Gastrocnemius medialis (tissue), 4 donors: Measurements from ENCODE around the gene NEDD4L. TPM values are rescaled to one million over a fixed set of nuclear protein-coding genes. Genes with fewer than 3 reads are reported as not detected.

Source experiments
- ATAC-seq, 2 donors: fragments of 150-250 bp; one replicate each; pipeline ENCODE4 v1.9.1; 2016
- DNase-seq, 2 donors: peaks; one replicate each; pipeline ENCODE4 v3.0.0-alpha.2; 2019
- H3K27ac ChIP-seq, 4 donors: fragments of 200-600 bp; sonication (generic); 1 replicate in 1 of 4; 2 replicates in 3 of 4; pipeline ENCODE4 v1.5.1; 2016 to 2018; ENCODE audit warnings: mild to moderate bottlenecking in 2 of 4, moderate library complexity in 1 of 4
- H3K27me3 ChIP-seq, 3 donors: fragments of 200-600 bp; sonication (generic) in 2 of 3; 1 replicate in 1 of 3; 2 replicates in 2 of 3; pipeline versions ENCODE4 v1.5.1 to v1.6.0; 2016 to 2019; ENCODE audit warnings: mild to moderate bottlenecking in 1 of 3, moderate library complexity in 1 of 3
- H3K36me3 ChIP-seq, 2 donors: fragments of 200-600 bp; sonication (generic) in 1 of 2; one replicate each; pipeline ENCODE4 v1.5.1; 2017 to 2018
- H3K4me1 ChIP-seq, 2 donors: fragments of 200-600 bp; sonication (generic) in 1 of 2; one replicate each; pipeline ENCODE4 v1.5.1; 2016 to 2017; ENCODE audit warnings: mild to moderate bottlenecking in 2 of 2
- H3K4me3 ChIP-seq, 4 donors: fragments of 200-600 bp; sonication (generic) in 3 of 4; 1 replicate in 1 of 4; 2 replicates in 3 of 4; pipeline ENCODE4 v1.5.1; 2016 to 2019; ENCODE audit warnings: mild to moderate bottlenecking in 2 of 4
- H3K9me3 ChIP-seq, 3 donors: fragments of 200-600 bp; sonication (generic) in 2 of 3; 1 replicate in 1 of 3; 2 replicates in 2 of 3; pipeline ENCODE4 v1.5.1; 2016 to 2019
- POLR2A ChIP-seq, 2 donors: fragments of 450-650 bp; IDR thresholded peaks; one replicate each; pipeline ENCODE4 v1.6.1; 2017; ENCODE audit warnings: antibody characterized with exemption in 2 of 2, mild to moderate bottlenecking in 2 of 2, moderate library complexity in 2 of 2
- in situ Hi-C, 4 donors: fragments of 200-750 bp; cut with MboI; loops; one replicate each; pipeline versions ENCODE4 v1.15.0 to v1.8.0; 2017; ENCODE audit warnings: low sequenced_read_pairs in 4 of 4
- intact Hi-C: fragments of 100-400 bp; cut with DNase I; formaldehyde crosslinking; loops from one replicate; pipeline ENCODE4 v1.15.1; 2023; ENCODE audit warnings: low total_unique reads
- total RNA-seq, 4 donors: library from RNA; depleted of rRNA; stranded (reverse); fragments of >200 nt; gene quantifications; one replicate each; pipeline versions ENCODE4 v1.1.0 to v1.2.3, GENCODE V29; 2016
- TF ChIP-seq, protein P1 (sequence below), 5 experiments: fragments of 450-650 bp in 3 of 5; fragments of 200-600 bp in 2 of 5; sonication (generic) in 2 of 5; IDR thresholded peaks in 4 of 5; conservative IDR thresholded peaks in 1 of 5; 1 replicate in 4 of 5; 2 replicates in 1 of 5; pipeline ENCODE4 v1.5.1; 2016 to 2019; ENCODE audit warnings: antibody characterized with exemption in 5 of 5, mild to moderate bottlenecking in 3 of 5, moderate library complexity in 3 of 5

Gene NEDD4L
- total RNA-seq, 4 donors from 2014 or later: 27.4 to 81.5 (median 51.5) TPM

DNA sequence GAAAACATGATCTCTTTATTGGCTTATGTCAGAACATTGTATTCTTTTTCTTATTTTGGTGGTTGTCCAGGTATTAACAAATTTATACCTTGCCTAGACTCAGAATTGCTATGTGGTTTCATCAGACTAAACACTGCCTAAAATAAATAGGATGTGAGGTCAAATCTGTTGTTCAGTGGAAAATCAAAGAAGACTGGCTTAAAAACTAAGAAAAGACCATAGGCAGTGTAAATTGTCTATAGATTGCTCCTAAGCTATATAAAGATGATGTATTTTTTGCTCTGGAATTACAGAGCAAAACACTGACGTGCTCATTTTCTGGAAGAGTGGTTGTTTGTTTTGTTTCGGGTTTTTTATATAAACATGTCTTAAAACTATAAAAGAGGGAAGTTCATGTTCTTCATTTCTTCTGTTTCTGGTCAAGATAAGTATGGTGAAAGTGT, 318.8 kb downstream of the NEDD4L start:
- H3K27ac ChIP-seq: peak overlapping the region; percentile 34 to 76 (median 56)
- no peak for TF ChIP-seq POLR2A (IDR thresholded peaks at IDR 0.05)
- TF ChIP-seq, protein P1, sequence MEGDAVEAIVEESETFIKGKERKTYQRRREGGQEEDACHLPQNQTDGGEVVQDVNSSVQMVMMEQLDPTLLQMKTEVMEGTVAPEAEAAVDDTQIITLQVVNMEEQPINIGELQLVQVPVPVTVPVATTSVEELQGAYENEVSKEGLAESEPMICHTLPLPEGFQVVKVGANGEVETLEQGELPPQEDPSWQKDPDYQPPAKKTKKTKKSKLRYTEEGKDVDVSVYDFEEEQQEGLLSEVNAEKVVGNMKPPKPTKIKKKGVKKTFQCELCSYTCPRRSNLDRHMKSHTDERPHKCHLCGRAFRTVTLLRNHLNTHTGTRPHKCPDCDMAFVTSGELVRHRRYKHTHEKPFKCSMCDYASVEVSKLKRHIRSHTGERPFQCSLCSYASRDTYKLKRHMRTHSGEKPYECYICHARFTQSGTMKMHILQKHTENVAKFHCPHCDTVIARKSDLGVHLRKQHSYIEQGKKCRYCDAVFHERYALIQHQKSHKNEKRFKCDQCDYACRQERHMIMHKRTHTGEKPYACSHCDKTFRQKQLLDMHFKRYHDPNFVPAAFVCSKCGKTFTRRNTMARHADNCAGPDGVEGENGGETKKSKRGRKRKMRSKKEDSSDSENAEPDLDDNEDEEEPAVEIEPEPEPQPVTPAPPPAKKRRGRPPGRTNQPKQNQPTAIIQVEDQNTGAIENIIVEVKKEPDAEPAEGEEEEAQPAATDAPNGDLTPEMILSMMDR (IDR thresholded peaks at IDR 0.05 in 4 of 5, conservative IDR thresholded peaks at IDR 0.05 in 1 of 5): no peak
- H3K9me3 ChIP-seq: no peaks in the 10 kb centered on the region
- H3K27me3 ChIP-seq: no peaks in the 10 kb centered on the region
- DNase-seq (no peak), ATAC-seq (peak in 1 of 2 donors; percentile 29)
- peaks cover 12 to 26% of the 10 kb centered on the region in 2 donors for H3K4me1 ChIP-seq
- intact Hi-C loops (no loop called here), in situ Hi-C loops (no loop called here)
- H3K4me3 ChIP-seq: no peak overlapping the region
- peaks cover 0 to 19% of the 10 kb centered on the region in 2 donors for H3K36me3 ChIP-seq

DNA sequence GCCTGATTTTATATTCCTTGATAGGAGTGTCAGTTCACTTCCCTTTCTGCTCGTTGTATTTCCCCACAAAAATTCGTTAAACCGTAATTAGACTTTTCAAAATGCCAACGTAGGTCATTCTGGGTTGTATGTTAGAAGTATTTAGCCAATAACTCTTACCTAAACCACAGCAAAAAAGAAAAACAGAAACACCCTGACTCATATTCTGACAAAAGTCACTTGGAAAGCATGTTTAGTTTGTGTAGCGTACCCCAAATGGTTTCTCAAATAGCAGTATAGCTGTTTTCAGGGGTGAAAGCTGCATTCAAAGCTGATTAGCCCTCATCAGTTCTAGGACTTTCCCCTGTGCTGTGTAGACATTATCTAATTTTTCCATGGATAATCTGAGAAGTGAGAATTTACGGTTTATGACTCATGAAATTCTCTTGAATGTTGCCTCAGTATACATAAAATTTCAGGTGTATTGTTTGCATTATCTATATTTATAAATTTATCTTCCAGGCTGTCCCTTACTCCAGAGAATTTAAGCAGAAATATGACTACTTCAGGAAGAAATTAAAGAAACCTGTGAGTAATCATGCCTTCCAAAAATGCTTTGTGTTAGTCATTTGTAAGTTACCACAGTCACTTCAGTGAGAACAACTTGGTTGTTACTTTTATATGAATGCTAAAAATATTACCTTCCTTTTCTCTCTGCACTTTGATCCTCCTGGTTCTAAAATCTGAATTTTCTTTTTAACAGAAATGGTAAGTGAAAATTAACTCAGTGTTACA, 319.9 kb downstream of the NEDD4L start:
- H3K4me3 ChIP-seq: no peak overlapping the region
- TF ChIP-seq, protein P1 (IDR thresholded peaks at IDR 0.05 in 4 of 5, conservative IDR thresholded peaks at IDR 0.05 in 1 of 5): no peak
- no peak for TF ChIP-seq POLR2A (IDR thresholded peaks at IDR 0.05)
- intact Hi-C loops: no loop called here
- peak overlapping the region in 1 of 4 donors; percentile 76 for H3K27ac ChIP-seq
- DNase-seq (no peak), ATAC-seq (no peak)
- in situ Hi-C loops: no loop called here
- H3K27me3 ChIP-seq: no peaks in the 10 kb centered on the region
- H3K36me3 ChIP-seq: peaks cover 0 to 19% of the 10 kb centered on the region in 2 donors
- H3K9me3 ChIP-seq: no peaks in the 10 kb centered on the region
- H3K4me1 ChIP-seq: peaks cover 12 to 26% of the 10 kb centered on the region in 2 donors

DNA sequence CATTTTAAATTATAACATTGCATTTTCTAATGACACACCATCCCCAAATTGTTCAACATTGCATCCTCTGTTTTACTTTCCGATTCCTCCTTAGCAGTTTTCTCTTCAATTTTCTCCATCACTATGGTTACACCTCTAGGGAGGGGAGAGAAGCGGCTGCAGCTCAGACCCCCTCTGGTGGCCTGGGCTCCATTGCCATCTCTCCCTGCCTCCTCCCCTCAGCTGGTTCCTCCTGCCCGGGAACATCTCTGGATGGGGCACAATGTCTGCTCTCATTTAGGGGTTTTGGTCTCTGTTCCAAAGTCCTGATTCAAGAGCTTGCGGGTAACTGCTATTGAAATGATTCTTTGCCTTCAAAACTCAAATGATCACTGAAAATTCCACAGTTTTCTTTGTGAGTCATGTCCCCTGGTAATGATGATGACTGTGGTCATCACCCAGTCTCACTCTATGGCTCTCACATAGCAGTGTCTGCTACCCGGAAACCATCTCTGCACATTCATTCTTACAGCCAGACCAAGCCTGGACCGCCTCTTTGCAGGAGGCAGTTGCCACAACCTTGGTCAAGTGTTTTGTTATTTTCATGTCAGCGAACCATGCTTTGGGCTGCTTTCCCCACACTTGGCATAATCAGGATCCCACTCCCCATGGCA, 321.0 kb downstream of the NEDD4L start:
- no peaks in the 10 kb centered on the region for H3K27me3 ChIP-seq
- DNase-seq (no peak), ATAC-seq (no peak)
- in situ Hi-C loops: no loop called here
- H3K4me3 ChIP-seq: no peak overlapping the region
- TF ChIP-seq POLR2A (IDR thresholded peaks at IDR 0.05): no peak
- TF ChIP-seq, protein P1 (IDR thresholded peaks at IDR 0.05 in 4 of 5, conservative IDR thresholded peaks at IDR 0.05 in 1 of 5): no peak
- intact Hi-C loops: no loop called here
- peaks cover 0 to 28% of the 10 kb centered on the region in 2 donors for H3K36me3 ChIP-seq
- H3K4me1 ChIP-seq: peaks cover 12 to 26% of the 10 kb centered on the region in 2 donors
- no peak overlapping the region for H3K27ac ChIP-seq
- H3K9me3 ChIP-seq: no peaks in the 10 kb centered on the region

DNA sequence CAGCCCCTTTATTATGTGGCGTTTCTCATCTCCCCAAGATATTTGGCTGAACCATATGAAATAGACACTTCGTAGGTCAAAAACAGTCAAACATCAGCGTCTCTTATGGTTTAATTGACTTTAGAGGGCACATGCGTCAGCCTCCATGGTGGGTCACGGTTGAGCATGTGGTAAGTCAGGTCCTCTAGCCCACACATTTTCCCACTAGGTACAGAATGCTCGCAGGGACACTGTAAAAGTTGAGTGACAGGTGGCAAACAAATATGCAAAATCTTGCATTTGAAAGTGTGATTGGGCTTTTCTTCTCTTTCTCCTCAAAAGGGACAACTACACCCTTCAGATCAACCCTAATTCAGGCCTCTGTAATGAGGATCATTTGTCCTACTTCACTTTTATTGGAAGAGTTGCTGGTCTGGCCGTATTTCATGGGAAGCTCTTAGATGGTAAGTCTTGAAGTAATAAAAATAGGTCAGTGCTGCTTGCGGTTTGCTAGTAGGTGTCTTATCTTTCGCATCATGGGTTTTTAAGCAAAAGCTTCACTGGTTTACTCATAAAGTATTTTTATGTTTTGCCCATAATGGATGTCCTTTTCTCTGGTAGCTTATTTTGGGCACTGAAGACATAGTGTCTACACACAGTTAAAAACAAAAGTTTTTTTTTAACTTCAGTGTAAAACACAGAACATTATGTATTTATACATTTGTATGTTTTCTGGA, 323.6 kb downstream of the NEDD4L start:
- no peaks in the 10 kb centered on the region for H3K9me3 ChIP-seq
- TF ChIP-seq, protein P1 (IDR thresholded peaks at IDR 0.05 in 4 of 5, conservative IDR thresholded peaks at IDR 0.05 in 1 of 5): no peak
- TF ChIP-seq POLR2A (IDR thresholded peaks at IDR 0.05): no peak
- no peak overlapping the region for H3K4me3 ChIP-seq
- intact Hi-C loops: no loop called here
- ATAC-seq (peak in 1 of 2 donors; percentile 23), DNase-seq (no peak)
- H3K27me3 ChIP-seq: no peaks in the 10 kb centered on the region
- peaks cover 4 to 7% of the 10 kb centered on the region in 2 donors for H3K4me1 ChIP-seq
- in situ Hi-C loops: no loop called here
- H3K27ac ChIP-seq: no peak overlapping the region
- peaks cover 0 to 48% of the 10 kb centered on the region in 2 donors for H3K36me3 ChIP-seq
